Hematopoietic multipotent progenitor cell treated with erythropoietin and hydrocortisone succinate and interleukin-3 and kit ligand, for 15 days (in vitro differentiated cells): ENCODE data around the gene SUGP2.
"Not testable (repeated sequence)": the region's sequence is repeated elsewhere in the genome, so short reads cannot be mapped to it uniquely, and the experiment has no call there.

Experiments
- DNase-seq: peaks from one replicate; pipeline ENCODE4 v3.0.0-alpha.2; 2015; ENCODE audit warnings: low spot score

Gene SUGP2

GRCh38 chr19:18990128-18990708 lies 43.1 kb downstream of the SUGP2 start:
- DNase-seq, result no peak

DNA sequence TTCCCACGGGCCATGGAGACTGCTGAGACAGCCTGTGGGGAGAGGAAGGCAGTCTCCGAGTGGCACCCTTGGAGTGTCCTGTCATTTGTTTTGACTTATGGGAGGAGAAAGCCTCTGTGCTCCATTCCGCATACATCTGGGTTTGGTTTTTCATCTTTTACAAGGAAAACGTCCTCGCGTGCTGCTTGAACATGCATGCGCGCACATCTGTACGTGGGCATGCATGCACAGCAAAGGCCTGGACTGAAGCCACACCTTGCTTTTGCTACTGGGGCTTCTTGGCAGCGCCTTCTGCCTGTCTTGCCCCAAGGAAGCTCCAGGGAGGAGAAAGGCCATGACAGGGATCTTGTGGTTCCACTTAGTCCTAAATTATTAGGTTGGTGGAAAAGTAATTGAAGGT lies 44.0 kb downstream of the SUGP2 start:
- DNase-seq, result no peak

GRCh38 chr19:18987456-18987855 lies 45.9 kb downstream of the SUGP2 start:
- no peak for DNase-seq

DNA sequence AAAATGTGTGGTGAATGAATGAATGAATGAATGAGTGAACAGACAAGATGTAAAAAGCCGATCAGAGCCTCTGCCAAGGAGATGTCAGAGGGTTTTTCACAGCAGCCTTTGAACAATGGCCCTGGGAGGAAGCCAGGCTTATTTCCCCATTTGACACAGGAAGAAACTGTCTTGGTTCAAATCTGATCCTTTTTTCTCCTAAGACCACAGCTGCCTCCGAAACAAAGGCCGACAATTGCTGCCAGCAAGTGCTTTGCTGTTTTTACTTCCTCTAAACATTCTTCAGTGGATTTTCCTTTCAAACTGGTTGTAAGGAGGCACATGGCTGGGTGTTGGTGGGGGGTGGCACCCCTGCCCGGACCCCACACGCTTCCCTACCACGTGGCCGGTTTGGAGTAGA lies 48.1 kb downstream of the SUGP2 start:
- no peak for DNase-seq

DNA sequence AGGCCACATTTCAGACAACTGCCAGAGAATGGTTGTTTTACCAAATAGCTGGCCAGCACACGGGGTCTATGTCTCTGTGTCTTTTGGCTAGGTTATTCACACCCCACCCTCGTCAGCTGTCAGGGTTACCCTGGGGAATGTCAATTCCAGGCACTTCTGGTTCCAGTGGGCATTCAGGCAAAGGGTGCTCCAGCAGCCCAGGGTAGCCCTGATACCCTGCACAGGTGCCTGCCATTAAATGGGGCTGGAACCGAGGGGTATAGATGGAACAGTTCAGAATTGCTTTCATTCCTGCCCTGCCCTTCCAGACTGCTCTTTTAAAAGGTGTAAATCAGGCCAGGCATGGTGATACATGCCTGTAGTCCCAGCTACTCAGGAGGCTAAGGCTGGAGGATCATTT lies 49.1 kb downstream of the SUGP2 start:
- no peak for DNase-seq

- no peak for DNase-seq
Measured at GRCh38 chr19:18982669-18983068, 50.6 kb downstream of the SUGP2 start.

DNA sequence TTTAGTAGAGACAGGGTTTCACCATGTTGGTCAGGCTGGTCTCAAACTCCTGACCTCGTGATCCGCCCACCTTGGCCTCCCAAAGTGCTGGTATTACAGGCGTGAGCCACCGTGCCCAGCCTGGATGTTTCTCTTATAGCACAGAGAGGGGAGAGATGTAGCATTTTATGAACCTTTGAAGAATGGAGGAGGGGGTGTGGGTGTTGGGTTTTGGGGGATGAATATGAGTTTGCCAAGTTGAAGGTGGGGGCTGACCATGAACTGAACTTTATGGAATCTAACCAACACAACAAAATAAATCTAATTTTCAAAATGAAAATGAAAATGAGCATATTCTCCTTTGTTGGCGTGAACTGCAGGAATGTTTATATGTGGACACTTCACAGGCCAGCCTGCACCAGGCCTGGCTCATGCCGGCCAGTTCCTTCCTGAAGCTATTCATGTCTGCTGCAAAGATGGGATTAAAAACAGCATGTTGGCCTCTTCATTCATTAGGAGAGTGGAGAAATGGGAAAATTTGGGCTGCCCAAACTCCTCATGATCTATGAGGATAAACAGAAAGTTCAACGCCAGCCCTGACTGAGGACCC lies 52.8 kb downstream of the SUGP2 start:
- DNase-seq, result no peak

DNA sequence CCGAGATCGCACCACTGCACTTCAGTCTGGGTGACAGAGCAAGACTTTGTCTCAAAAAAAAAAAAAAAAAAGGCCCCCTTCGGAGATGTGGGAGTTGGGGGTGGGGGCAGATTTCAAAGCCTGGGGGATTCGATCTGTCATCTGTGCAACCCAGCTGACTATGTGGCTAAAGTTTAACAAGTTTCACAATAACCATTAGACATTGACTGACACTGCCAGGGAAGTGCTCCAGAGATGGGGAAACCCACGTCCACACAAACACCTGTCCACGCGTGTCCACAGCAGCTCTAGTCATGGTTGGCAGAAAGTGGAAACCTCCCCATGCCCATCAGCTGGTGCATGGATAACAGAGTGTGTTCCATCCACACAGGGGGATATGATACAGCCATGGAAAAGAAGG lies 54.7 kb downstream of the SUGP2 start:
- DNase-seq, result no peak

GRCh38 chr19:18975869-18976268 lies 57.4 kb downstream of the SUGP2 start:
- no peak for DNase-seq

DNA sequence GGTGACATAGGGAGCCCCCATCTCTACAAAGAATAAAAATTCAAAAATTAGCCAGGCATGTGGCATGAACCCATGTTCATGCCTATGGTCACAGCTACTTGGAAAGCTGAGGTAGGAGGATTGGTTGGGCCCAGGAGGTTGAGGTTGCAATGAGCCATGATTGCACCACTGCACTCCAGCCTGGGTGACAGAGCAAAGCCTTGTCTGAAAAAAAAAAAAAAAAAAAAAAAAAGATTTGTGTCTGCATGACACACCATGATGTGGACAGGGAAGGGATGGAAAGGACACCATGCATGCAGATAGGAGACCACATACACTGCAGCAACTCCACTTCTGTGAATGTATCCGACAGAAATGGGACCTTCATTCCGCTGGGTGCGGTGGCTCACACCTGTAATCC lies 58.3 kb downstream of the SUGP2 start:
- no peak for DNase-seq

GRCh38 chr19:18972851-18973250 lies 60.5 kb downstream of the SUGP2 start:
- no peak for DNase-seq

DNA sequence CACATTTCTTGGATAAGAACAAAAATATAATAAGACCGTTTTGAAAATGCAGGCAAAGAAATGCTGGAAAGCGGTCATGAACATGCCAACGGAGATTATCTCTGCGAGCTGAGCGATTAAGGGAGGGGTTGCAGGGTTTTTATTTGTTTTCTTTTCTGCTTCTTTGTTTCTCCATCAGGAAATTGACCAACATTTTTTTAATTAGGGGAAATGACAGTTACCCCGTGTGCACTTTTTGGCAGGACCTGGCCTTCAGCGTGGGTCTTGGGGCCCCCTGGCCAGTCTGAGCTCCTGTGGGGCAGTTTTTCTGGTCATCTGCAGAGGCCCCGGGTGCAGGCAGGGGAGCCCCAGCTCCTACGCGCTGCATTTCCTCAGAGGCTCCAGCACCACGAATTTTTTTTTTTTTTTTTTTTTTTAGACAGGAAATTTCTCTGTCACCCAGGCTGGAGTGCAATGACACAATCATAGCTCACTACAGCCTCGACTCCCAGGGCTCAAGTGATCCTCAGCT lies 61.0 kb downstream of the SUGP2 start:
- no peak for DNase-seq

GRCh38 chr19:18969931-18970659 lies 63.2 kb downstream of the SUGP2 start:
- DNase-seq, result no peak

DNA sequence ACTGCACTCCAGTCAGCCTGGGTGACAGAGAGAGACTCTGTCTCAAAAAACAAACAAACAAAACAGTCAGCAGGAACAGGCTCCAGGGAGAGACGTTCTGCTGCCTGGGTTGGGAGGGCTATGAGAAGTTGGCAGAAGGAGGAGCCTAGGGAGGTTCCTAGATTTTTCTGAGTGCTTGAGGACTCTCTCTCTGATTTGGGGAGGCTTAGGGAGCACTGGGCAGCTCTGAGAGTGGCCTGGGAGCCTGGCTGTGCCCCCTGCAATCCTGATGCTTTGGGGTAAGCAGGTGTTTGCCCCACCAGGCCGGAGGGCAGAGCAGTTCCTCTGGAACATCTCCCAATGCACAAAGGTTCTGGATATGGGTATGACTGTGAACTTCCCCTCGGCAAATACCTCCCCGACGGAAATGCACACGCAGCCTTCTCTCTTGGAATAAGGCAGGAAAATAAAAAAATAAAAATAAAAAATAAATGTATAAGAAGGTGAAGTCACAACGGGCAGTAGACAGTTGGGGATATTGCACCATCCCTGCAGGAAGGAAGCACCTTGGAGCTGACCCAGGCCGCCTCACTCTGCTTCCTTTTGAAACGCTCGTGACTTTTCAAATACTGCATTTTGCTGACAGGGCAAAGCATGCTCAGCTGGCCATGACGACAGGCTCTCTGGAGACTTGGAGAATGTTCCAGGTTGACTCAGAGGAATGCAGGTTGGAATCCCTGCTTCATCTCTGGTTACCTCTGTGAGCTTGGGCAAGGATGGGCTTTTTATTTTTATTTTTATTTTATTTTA lies 65.8 kb downstream of the SUGP2 start:
- no peak for DNase-seq

GRCh38 chr19:18966307-18966706 lies 67.0 kb downstream of the SUGP2 start:
- no peak for DNase-seq

DNA sequence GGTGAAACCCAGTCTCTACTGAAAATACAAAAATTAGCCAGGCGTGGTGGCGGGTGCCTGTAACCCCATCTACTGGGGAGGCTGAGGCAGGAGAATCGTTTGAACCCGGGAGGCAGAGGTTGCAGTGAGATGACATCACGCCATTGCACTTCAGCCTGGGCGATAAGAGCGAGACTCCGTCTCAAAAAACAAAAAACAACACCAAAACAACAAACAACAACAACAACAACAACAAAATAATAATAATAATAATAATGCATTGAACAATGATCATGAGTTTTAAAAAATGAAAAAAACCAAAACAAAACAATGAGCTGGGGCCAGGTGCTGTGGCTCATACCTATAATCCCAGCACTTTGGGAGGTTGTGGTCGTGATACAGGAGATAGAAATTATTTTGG lies 69.2 kb downstream of the SUGP2 start:
- no peak for DNase-seq

GRCh38 chr19:18961767-18962620 lies 71.3 kb downstream of the SUGP2 start:
- DNase-seq, result no peak

DNA sequence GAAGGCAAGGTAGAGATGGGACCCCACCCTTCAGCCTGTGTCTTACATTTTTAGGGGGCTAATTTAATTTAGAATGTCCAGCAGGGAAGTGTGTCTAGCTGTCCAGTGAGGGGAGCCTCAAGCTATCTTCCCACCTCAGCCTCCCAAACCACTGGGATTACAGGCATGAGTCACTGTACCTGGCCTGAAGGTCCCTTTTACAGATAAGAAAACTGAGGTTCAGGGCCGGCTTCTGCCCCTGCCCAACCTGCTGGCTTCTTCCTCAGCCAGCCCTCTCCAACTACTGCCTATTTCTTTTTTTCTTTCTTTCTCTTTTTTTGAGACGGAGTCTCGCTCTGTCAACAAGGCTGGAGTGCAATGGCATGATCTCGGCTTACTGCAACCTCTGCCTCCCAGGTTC lies 72.9 kb downstream of the SUGP2 start:
- DNase-seq, result no peak

DNA sequence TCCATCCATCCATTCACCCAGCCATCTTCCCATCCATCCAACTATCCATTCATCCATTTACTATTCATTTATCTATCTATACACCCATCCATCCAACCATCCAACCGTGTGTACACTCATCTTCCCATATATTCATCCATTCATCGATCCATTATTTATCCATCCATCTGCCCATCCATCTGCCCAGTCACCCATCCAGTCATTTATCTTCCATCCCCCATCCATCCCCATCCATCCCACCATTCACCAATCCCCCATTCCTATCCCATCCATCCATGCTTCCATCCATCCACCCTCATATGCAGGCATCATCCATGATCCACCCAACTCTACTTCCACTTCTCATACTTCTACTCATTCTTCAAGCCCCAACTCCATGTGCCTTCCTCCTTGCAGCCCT lies 78.3 kb downstream of the SUGP2 start:
- DNase-seq, result no peak

DNA sequence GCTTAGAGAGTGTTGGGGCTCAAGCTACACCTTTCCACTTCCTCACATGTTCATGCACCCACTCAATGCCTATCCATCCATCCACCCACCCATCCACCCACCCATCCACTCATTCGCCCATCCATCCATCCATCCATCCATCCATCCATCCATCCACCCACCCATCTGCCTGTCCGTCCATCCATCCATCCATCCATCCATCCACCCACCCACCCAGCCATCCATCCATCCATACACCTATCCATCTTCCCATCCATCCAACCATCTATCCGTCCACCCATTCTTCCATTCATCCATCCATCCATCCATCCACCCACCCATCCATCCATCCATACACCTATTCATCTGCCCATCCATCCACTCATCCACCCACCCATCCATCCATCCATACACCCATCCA lies 79.2 kb downstream of the SUGP2 start:
- no peak for DNase-seq

DNA sequence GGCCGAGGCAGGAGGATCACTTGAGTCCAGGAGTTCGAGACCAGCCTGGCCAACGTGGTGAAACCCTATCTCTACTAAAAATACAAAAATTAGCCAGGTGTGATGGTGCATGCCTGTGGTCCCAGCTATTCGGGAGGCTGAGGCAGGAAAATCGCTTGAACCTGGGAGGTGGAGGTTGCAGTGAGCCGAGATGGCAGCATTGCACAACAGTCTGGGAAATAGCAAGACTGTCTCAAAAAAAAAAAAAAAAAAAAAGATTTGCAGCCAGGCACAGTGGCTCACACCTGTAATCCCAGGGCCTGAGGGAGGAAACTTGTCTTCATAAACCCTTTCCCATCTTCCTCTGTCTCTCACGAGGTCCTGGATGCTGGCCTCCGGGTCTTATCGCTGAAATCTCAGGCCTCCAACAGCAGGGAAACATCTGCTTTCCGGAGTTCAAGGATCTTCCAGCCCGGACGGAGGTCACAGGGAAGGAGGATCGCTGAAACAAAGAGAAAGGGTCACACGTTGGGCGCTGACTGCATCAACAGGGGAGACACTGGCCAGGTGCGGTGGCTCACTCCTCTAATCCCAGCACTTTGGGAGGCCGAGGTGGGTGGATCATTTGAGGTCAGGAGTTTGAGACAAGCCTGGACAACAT lies 80.8 kb downstream of the SUGP2 start:
- not testable (repeated sequence) for DNase-seq
